HG03196 (cell line): ENCODE data around the gene SIPA1.

Source experiments
- ATAC-seq: cut with Tn5 transposase; IDR thresholded peaks from one replicate; pipeline ENCODE4 v1.9.1; 2021; ENCODE audit not compliant: unreplicated experiment

SIPA1 gene

GRCh38 chr11:65609229-65609628 lies 28.7 kb upstream of the SIPA1 start:
- ATAC-seq: no peak

DNA sequence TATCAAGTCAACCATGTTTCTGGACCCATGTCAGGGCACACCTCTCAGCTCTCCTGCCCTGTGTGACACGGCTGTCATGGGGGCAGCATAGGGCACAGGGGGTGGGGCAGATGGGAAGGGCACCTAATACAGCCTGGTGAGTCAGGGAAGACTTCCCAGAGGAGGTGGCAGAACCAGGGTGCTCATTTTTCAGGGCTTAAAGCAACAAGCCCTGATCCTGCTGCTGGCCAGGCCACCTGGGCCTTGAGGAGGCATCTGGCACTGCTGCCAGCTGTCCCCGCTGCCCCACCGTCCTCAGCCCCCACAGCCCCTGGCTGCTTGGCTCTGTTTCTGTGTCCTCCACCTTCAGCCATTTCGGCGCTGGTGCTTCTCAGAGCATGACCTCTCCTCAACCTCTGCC lies 28.2 kb upstream of the SIPA1 start:
- ATAC-seq: no peak

DNA sequence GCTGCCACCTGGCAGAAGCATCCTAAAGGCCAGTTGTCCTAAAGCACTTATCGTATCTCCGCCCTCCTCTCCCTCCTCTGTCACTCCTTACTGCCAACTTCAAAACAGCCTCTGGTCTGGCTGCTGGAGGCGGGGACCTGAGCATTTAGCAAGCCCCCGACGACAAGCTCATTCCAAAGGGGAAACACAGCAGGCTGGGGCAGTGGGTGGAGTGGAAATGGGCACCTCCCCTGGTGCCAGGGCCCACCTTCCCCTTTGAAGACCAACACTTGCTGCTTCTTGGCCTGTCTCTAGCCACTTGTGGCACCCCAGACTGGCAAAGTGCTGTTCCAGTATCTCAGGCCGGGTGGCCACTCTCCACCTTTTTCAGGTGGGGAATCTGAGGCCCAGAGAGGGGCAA lies 27.5 kb upstream of the SIPA1 start:
- ATAC-seq: no peak

GRCh38 chr11:65611028-65611757 lies 26.7 kb upstream of the SIPA1 start:
- no peak for ATAC-seq

DNA sequence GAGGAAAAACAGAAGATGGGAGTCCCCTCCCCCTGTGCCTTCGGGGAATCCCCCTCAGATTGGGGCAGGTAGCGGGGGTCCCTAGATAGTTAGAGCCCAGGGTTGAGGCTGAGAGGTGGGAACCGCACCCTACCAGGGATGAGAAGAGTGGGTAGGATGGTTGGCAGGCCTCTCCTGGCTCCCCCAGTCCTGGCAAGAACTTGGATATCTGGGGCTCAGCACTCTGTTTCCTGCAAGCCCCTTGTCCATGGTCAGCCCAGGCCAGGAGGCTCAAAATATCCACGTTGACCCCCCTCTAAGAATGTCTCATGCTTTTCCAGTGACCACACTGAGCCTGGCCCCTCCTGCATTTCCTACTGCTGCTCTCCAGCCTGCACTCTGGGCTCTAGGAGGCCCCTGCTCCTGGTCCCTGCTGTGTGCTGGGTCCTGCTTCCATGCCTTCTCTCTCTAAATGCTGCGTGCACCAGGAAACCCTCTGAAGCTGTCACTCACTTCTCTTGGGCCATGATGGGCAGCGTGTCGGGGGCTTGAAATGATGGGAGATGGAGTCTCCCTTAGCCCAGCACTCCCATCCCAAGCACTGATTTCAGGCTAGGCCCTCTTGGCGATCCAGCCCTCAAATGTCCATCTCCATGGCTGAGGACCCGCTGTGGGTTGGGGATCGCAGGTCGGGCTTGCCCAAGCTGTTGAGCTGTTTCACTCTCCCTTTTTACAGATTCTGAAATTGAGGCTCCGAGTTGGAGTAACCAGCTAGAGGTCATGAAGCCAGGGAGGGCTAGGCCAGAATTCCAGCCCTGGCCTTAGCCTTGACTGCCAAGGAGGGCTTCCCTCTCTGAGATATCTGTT lies 25.9 kb upstream of the SIPA1 start:
- no peak for ATAC-seq

- ATAC-seq: no peak
Observed at GRCh38 chr11:65612691-65613090, 25.2 kb upstream of the SIPA1 start.

- ATAC-seq: no peak
Observed at GRCh38 chr11:65613091-65613928, 24.6 kb upstream of the SIPA1 start.

DNA sequence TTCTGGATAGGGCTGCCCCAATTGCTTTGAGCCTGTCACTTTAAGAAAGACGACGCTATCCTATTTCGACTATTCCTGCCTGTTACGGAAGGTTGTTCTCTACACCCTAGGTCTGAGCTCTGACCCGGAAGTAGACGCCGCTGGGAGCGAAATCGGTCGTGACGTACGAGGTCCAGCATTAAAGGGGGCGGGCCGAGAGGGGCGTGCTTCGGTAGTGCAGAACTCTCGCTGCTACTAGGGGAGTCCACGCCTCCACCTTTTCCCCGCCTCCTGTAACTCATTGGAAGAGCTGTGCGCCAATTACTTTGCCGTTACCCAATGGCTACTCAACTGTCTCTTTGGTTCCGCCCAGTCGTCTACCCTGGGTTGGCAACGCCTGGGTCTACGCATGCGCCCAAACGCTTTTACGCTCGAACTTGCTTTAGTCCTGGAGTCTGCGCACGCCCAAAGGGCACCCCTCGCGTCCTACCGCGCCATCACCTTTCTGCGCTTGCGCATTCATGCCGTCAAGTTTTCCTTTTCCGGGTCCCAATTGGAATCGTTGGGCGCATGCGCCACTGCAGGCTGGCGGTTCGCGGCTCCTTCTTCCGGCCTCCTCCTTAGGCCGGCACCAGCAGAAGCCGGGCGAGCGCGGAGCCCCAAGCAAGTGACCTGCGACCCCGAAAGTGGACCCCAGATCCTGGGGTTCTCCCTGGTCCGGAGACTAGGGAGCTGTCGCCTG lies 22.5 kb upstream of the SIPA1 start, which contains the start of gene PCNX3:
PCNX3 (plus strand) TSS at position 548 of the 721 bp plus-strand sequence. CDS start 536 bp downstream, outside the sequence.
- peak; percentile 75 for ATAC-seq

- ATAC-seq: peak; percentile 3
Observed at GRCh38 chr11:65615950-65616574, 21.8 kb upstream of the SIPA1 start.

- no peak for ATAC-seq
Observed at GRCh38 chr11:65616575-65617001, 21.3 kb upstream of the SIPA1 start.

- ATAC-seq: no peak
Observed at GRCh38 chr11:65617136-65617850, 20.6 kb upstream of the SIPA1 start.

DNA sequence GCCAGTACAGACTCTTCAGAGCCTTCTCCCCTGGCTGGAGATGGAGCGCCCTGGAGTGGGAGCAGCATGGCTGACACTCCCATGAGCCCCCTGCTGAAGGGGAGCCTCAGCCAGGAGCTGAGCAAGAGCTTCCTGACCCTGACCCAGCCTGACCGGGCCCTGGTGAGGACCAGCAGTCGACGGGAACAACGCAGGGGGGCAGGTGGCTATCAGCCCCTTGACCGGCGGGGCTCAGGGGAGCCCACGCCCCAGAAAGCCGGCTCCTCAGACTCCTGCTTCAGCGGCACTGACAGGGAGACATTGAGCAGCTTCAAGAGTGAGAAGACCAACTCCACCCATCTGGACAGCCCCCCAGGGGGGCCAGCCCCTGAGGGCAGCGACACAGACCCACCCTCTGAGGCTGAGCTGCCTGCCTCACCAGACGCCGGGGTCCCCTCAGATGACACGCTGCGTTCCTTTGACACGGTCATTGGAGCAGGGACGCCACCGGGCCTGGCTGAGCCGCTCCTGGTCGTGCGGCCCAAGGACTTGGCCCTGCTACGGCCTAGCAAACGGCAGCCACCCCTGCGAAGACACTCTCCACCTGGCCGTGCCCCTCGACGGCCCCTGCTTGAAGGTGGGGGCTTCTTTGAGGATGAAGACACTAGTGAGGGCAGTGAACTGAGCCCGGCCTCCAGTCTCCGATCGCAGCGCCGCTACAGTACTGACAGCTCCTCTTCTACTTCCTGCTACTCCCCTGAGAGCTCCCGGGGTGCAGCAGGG lies 19.7 kb upstream of the SIPA1 start:
- no peak for ATAC-seq

DNA sequence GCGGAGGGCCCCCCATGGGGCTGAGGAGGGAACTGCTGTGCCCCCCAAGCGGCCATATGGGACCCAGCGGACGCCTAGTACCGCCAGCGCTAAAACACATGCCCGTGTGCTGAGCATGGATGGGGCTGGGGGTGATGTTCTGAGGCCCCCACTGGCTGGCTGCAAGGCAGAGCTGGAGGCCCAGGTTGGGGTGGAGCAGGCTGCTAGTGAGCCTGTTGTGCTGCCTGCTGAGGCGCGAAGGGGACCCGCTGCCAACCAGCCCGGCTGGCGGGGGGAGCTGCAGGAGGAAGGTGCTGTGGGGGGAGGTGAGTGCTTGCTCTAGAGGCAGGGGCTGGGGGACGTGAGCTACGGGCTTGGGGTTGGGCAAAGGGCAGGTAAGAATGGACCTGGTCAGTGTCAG lies 19.1 kb upstream of the SIPA1 start:
- ATAC-seq: no peak

GRCh38 chr11:65619281-65619928 lies 18.5 kb upstream of the SIPA1 start:
- no peak for ATAC-seq

DNA sequence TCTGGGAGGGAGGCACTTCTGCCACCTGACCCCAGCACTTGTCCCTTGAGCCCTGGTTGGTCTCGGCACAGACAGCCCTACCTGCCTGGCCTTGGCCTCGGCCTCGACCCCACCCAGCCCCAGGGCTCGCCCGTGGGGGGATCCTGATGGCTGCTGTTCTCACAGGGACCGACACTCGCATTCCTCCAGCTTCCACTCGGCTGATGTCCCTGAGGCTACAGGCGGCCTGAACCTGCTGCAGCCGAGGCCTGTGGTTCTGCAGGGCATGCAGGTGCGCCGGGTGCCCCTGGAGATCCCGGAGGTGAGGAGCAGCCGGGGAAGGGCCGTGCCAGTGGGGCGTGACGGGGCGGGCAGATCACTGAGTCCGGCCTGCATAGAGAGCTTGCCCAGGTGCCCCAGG lies 17.2 kb upstream of the SIPA1 start:
- no peak for ATAC-seq

DNA sequence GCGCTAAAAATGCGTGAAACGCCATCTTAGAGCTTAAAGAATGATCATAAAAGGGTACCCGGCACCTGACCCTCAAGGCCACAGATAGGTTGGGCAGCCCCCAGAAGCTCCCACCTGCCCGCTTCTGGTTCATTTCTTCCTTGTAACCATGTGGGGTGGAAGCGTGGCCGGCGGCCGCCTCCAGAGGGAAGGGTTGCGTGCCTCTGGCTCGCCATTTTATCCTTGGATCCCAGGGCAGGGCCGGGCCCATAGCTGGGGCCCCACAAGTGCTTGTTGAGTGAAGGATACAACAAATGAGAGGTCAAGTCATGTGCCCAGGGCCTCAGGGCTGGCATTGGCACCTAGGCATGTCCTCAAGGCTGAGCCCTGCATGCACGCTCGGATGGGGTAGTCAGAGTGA lies 16.4 kb upstream of the SIPA1 start:
- no peak for ATAC-seq

- ATAC-seq: no peak
Observed at GRCh38 chr11:65622011-65622410, 15.9 kb upstream of the SIPA1 start.

DNA sequence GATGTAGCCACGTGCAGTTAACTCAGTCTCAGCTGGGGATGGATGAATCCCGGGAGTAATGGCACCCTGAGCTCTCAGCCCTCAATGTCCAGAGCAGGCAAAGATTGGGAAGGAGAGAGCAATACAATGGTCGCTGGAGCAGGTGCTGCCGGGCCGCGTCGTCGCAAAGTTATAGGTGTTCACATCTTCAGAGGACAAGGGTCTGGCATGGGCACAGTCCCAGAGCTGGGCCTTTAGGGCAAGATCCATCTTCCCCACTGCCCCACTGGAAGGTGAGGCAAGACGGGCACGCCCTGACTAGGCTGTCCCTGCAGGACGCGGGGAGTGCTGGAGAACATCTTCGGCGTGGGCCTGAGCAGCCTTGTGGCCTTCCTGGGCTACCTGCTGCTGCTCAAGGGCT lies 14.7 kb upstream of the SIPA1 start:
- no peak for ATAC-seq
